Measurements from ENCODE around the gene CHRNA1. TPM values are rescaled to one million over a fixed set of nuclear protein-coding genes. Genes with fewer than 3 reads are reported as not detected.

The CHRNA1 gene
- total RNA-seq, 1 experiment from 2014 or later: not detected

DNA sequence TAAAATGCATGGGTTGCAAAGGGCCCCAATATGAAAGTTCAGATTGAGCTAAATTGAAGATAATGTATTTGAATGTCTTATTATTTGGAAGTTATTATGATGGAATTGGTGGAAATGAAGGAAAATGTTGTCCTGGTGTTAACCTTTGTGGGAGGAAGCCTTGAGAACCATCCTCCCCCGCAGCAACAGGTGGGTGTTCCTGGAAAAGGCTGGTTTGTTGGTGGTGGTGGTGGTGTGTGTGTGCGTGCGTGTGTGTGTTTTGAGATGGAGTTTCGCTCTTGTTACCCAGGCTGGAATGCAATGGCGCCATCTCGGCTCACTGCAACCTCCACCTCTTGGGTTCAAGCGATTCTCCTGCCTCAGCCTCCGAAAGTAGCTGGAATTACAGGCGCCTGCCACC, 36.2 kb downstream of the CHRNA1 start:
- no peak for DNase-seq
- intact Hi-C loops (cut with micrococcal nuclease; ENCODE audit: unreplicated experiment): no loop called here
- no peaks in the 10 kb centered on the region for H3K9me3 Mint-ChIP-seq (ENCODE audit: low read depth, unreplicated experiment)
- no peak overlapping the region for H3K27ac Mint-ChIP-seq (ENCODE audit: unreplicated experiment)
- TF ChIP-seq, protein P1, sequence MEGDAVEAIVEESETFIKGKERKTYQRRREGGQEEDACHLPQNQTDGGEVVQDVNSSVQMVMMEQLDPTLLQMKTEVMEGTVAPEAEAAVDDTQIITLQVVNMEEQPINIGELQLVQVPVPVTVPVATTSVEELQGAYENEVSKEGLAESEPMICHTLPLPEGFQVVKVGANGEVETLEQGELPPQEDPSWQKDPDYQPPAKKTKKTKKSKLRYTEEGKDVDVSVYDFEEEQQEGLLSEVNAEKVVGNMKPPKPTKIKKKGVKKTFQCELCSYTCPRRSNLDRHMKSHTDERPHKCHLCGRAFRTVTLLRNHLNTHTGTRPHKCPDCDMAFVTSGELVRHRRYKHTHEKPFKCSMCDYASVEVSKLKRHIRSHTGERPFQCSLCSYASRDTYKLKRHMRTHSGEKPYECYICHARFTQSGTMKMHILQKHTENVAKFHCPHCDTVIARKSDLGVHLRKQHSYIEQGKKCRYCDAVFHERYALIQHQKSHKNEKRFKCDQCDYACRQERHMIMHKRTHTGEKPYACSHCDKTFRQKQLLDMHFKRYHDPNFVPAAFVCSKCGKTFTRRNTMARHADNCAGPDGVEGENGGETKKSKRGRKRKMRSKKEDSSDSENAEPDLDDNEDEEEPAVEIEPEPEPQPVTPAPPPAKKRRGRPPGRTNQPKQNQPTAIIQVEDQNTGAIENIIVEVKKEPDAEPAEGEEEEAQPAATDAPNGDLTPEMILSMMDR (IDR thresholded peaks at IDR 0.05; ENCODE audit: unreplicated experiment): no peak
- no peaks in the 10 kb centered on the region for H3K4me1 Mint-ChIP-seq (ENCODE audit: low read depth, unreplicated experiment)
- BruUV-seq (replicated peaks): no TSS peak
- CTCF ChIA-PET: no interaction called here
- H3K36me3 Mint-ChIP-seq (ENCODE audit: insufficient read depth, unreplicated experiment): no peaks in the 10 kb centered on the region
- H3K4me3 Mint-ChIP-seq (ENCODE audit: low read depth, unreplicated experiment): no peak overlapping the region
- H3K27me3 Mint-ChIP-seq (ENCODE audit: unreplicated experiment): peaks cover 49% of the 10 kb centered on the region

DNA sequence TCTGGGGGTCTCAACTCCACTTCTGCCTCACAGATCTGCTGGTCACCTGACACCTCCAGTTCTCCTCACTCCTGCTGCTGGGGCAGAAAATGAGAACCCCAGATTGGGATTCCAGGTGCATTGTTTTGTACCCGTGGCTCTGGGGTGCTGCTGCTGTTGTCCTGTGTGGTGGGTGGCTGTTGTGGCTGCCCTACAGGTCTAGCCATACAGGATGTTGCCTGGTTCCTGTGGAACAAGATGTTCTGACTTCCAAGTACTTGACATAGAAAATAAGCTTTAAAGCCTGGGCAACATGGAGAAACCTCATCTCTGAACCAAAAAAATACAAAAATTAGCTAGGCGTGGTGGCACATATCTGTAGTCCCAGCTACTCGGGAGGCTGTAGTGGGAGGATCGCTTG, 38.1 kb downstream of the CHRNA1 start:
- TF ChIP-seq, protein P1 (IDR thresholded peaks at IDR 0.05; ENCODE audit: unreplicated experiment): no peak
- Mint-ChIP-seq H3K9me3 (ENCODE audit: low read depth, unreplicated experiment) (no peaks in the 10 kb centered on the region), H3K36me3 (ENCODE audit: insufficient read depth, unreplicated experiment) (no peaks in the 10 kb centered on the region), H3K4me3 (ENCODE audit: low read depth, unreplicated experiment) (no peak overlapping the region), H3K27me3 (ENCODE audit: unreplicated experiment) (peaks cover 41% of the 10 kb centered on the region), H3K27ac (ENCODE audit: unreplicated experiment) (no peak overlapping the region), H3K4me1 (ENCODE audit: low read depth, unreplicated experiment) (no peaks in the 10 kb centered on the region)
- intact Hi-C loops (cut with micrococcal nuclease; ENCODE audit: unreplicated experiment): no loop called here
- CTCF ChIA-PET: interaction anchor here (0.8 kb wide), 1 partner anchor 23 kb away, joined by 3 read pairs; no protein-coding TSS in a partner anchor
- no peak for DNase-seq
- BruUV-seq (replicated peaks): no TSS peak

DNA sequence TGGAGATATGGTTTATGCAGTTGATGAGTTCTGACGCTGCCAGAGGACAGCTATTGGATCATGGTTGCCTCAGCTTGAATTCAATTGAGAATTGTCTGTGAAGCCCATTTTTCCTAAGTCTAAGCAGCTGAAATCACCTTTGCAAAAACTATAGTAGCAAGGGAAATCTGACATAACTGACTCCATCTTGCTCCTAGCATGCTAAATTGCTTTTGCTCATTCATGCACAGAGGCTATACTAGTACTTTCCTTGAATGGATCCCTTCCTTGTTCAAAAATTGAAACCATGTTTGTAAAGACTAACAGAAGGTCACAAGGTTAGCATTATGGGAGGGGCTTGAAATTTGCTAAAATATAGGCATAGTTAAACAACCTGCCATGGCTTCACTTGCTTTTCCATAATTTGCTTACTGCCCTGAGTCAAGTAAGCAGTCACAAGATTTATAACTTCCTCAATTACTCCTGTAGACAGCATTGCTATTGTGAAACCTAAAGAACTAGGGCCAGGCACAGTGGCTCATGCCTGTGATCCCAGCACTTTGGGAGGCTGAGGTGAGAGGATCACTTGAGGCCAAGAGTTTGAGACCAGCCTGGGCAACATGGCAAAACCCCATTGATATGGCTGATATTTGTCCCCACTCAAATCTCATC, 41.2 kb downstream of the CHRNA1 start:
- no peak overlapping the region for H3K4me3 Mint-ChIP-seq (ENCODE audit: low read depth, unreplicated experiment)
- intact Hi-C loops (cut with micrococcal nuclease; ENCODE audit: unreplicated experiment): no loop called here
- H3K9me3 Mint-ChIP-seq (ENCODE audit: low read depth, unreplicated experiment): no peaks in the 10 kb centered on the region
- H3K27ac Mint-ChIP-seq (ENCODE audit: unreplicated experiment): no peak overlapping the region
- H3K4me1 Mint-ChIP-seq (ENCODE audit: low read depth, unreplicated experiment): no peaks in the 10 kb centered on the region
- CTCF ChIA-PET: no interaction called here
- DNase-seq: no peak
- BruUV-seq (replicated peaks): no TSS peak
- TF ChIP-seq, protein P1 (IDR thresholded peaks at IDR 0.05; ENCODE audit: unreplicated experiment): no peak
- H3K27me3 Mint-ChIP-seq (ENCODE audit: unreplicated experiment): peaks cover 36% of the 10 kb centered on the region
- no peaks in the 10 kb centered on the region for H3K36me3 Mint-ChIP-seq (ENCODE audit: insufficient read depth, unreplicated experiment)

DNA sequence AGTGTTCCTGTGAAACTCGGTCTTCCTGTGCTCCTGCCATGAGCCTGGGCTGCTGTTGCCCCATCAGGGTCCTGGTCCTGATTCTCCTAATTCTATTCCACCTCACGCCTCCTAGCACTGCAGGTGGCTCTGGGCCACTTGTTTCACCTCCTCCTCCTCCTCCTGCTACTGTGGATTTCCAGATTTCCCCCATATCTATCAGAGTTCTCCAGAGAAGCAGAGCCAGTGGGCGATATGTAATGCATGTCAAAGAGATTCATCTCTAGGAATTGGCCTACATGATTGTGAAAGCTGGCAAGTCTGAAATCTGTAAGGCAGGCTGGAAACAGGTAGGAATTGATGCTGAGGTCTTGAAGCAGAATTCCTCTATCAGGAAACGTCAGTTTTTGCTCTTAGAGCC, 45.3 kb downstream of the CHRNA1 start:
- Mint-ChIP-seq H3K4me3 (ENCODE audit: low read depth, unreplicated experiment) (no peak overlapping the region), H3K27ac (ENCODE audit: unreplicated experiment) (no peak overlapping the region), H3K27me3 (ENCODE audit: unreplicated experiment) (peaks cover 24% of the 10 kb centered on the region), H3K36me3 (ENCODE audit: insufficient read depth, unreplicated experiment) (no peaks in the 10 kb centered on the region), H3K4me1 (ENCODE audit: low read depth, unreplicated experiment) (no peaks in the 10 kb centered on the region), H3K9me3 (ENCODE audit: low read depth, unreplicated experiment) (no peaks in the 10 kb centered on the region)
- CTCF ChIA-PET: interaction anchor here (0.6 kb wide), 1 partner anchor 121 kb away, joined by 4 read pairs; no protein-coding TSS in a partner anchor
- no TSS peak for BruUV-seq (replicated peaks)
- no peak for DNase-seq
- TF ChIP-seq, protein P1 (IDR thresholded peaks at IDR 0.05; ENCODE audit: unreplicated experiment): no peak
- intact Hi-C loops (cut with micrococcal nuclease; ENCODE audit: unreplicated experiment): no loop called here
